DOHH2 (cell line): ENCODE measurements around the gene OR51M1.

Experiments used
- EZH2phosphoT487 ChIP-seq: fragments of 200-600 bp; sonication (generic); IDR thresholded peaks from 2 replicates; pipeline ENCODE4 v1.6.1; 2017; ENCODE audit warnings: borderline replicate concordance, mild to moderate bottlenecking, antibody characterized with exemption, low read length, moderate library complexity, mixed read lengths
- TF ChIP-seq, protein P1 (sequence below): fragments of 200-600 bp; sonication (generic); IDR thresholded peaks from one replicate; pipeline ENCODE4 v1.5.1; 2014; ENCODE audit warnings: antibody characterized with exemption, mild to moderate bottlenecking, low read depth, low read length; ENCODE audit not compliant: poor library complexity, severe bottlenecking

DNA sequence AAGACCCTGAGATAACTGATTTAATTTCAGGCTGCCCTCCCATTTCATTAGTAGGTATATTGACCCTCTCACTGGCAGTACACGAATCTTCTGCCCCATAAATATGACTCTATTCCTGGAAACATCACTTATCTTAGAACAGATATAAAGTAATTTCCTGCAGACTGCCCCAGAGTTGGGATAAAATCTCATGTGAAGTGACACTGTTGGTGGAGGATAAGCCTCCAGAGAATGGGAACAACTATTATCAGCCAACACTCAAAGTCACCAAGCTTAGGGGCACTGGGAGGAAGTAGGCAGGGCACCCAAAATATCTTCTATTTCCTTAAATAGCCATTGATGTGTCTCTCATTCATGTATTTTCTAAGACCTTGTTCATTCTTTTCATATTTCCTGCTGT lies 48.4 kb upstream of the OR51M1 start:
- TF ChIP-seq, protein P1, sequence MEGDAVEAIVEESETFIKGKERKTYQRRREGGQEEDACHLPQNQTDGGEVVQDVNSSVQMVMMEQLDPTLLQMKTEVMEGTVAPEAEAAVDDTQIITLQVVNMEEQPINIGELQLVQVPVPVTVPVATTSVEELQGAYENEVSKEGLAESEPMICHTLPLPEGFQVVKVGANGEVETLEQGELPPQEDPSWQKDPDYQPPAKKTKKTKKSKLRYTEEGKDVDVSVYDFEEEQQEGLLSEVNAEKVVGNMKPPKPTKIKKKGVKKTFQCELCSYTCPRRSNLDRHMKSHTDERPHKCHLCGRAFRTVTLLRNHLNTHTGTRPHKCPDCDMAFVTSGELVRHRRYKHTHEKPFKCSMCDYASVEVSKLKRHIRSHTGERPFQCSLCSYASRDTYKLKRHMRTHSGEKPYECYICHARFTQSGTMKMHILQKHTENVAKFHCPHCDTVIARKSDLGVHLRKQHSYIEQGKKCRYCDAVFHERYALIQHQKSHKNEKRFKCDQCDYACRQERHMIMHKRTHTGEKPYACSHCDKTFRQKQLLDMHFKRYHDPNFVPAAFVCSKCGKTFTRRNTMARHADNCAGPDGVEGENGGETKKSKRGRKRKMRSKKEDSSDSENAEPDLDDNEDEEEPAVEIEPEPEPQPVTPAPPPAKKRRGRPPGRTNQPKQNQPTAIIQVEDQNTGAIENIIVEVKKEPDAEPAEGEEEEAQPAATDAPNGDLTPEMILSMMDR = no peak
- no peak for TF ChIP-seq EZH2phosphoT487
